HepG2 (cell line): ENCODE data around the gene CEP89. TPM values are rescaled to one million over a fixed set of nuclear protein-coding genes. Genes with fewer than 3 reads are reported as not detected.
A peak's percentile ranks its signal among the peaks of the same experiment; 100 is the strongest.

Source experiments
- DPF2 ChIP-seq: sonication (generic); formaldehyde crosslinking; IDR thresholded peaks from 2 replicates; pipeline ENCODE4 v1.4.0; 2020; ENCODE audit warnings: mild to moderate bottlenecking, low read depth, missing genetic modification reagents, borderline replicate concordance
- ERF ChIP-seq: IDR thresholded peaks from 2 replicates; pipeline ENCODE4 v1.6.1; 2018; ENCODE audit warnings: missing biosample characterization, missing genetic modification reagents
- HOXA5 ChIP-seq: sonication (generic); formaldehyde crosslinking; IDR thresholded peaks from 2 replicates; pipeline ENCODE4 v1.4.0; 2020; ENCODE audit warnings: missing genetic modification reagents
- MAFK ChIP-seq, 2 experiments: IDR thresholded peaks in 1 of 2; conservative IDR thresholded peaks in 1 of 2; 2 replicates each; pipeline ENCODE4 v1.6.1; 2011; ENCODE audit warnings: improper control_type of control experiment in 2 of 2, low read length in 2 of 2
- MBNL3 ChIP-seq: fragments of 250-450 bp; sonication (Bioruptor Pico); conservative IDR thresholded peaks from 2 replicates; pipeline ENCODE4 v1.8.0; 2022; ENCODE audit warnings: mild to moderate bottlenecking, inconsistent platforms
- RAD51 ChIP-seq: fragments of 450-650 bp; IDR thresholded peaks from 2 replicates; pipeline ENCODE4 v1.6.1; 2016; ENCODE audit warnings: borderline replicate concordance
- RFXAP ChIP-seq: sonication (generic); formaldehyde crosslinking; IDR thresholded peaks from 2 replicates; pipeline ENCODE4 v1.4.0; 2020; ENCODE audit warnings: missing genetic modification reagents, borderline replicate concordance
- SNRNP70 ChIP-seq: fragments of 200-400 bp; formaldehyde crosslinking; IDR thresholded peaks from 2 replicates; pipeline ENCODE4 v1.6.1; 2017; ENCODE audit warnings: mild to moderate bottlenecking, low read depth, low read length, moderate library complexity
- STAG1 ChIP-seq: sonication (generic); formaldehyde crosslinking; IDR thresholded peaks from 2 replicates; pipeline ENCODE4 v1.4.0; 2020; ENCODE audit warnings: missing genetic modification reagents
- ZFP41 ChIP-seq: sonication (generic); formaldehyde crosslinking; IDR thresholded peaks from 2 replicates; pipeline ENCODE4 v1.4.0; 2020; ENCODE audit warnings: mild to moderate bottlenecking, missing genetic modification reagents, borderline replicate concordance
- ZNF205 ChIP-seq: IDR thresholded peaks from 2 replicates; pipeline ENCODE4 v1.6.1; 2018; ENCODE audit warnings: missing biosample characterization, missing genetic modification reagents
- ZNF225 ChIP-seq: sonication (generic); formaldehyde crosslinking; IDR thresholded peaks from 2 replicates; pipeline ENCODE4 v1.4.0; 2020; ENCODE audit warnings: mild to moderate bottlenecking, missing genetic modification reagents
- ZNF329 ChIP-seq: sonication (generic); formaldehyde crosslinking; IDR thresholded peaks from 2 replicates; pipeline ENCODE4 v1.9.0; 2021; ENCODE audit warnings: low read depth, mild to moderate bottlenecking, missing genetic modification reagents
- ZNF333 ChIP-seq: sonication (generic); formaldehyde crosslinking; IDR thresholded peaks from 2 replicates; pipeline ENCODE4 v1.4.0; 2020; ENCODE audit warnings: mild to moderate bottlenecking, missing genetic modification reagents, borderline replicate concordance
- ZNF530 ChIP-seq: sonication (generic); formaldehyde crosslinking; IDR thresholded peaks from 2 replicates; pipeline ENCODE4 v1.5.0; 2020; ENCODE audit warnings: low read depth, mild to moderate bottlenecking, missing genetic modification reagents
- ZNF562 ChIP-seq: sonication (generic); formaldehyde crosslinking; IDR thresholded peaks from 2 replicates; pipeline ENCODE4 v1.8.0; 2022; ENCODE audit warnings: missing genetic modification reagents, borderline replicate concordance
- ZNF607 ChIP-seq: sonication (generic); formaldehyde crosslinking; IDR thresholded peaks from 2 replicates; pipeline ENCODE4 v1.5.1; 2020; ENCODE audit warnings: missing genetic modification reagents, mild to moderate bottlenecking, borderline replicate concordance
- ZNF790 ChIP-seq: sonication (generic); formaldehyde crosslinking; IDR thresholded peaks from 2 replicates; pipeline ENCODE4 v1.8.0; 2022; ENCODE audit warnings: missing genetic modification reagents, mild to moderate bottlenecking, borderline replicate concordance
- ZNF879 ChIP-seq: sonication (generic); formaldehyde crosslinking; IDR thresholded peaks from 2 replicates; pipeline ENCODE4 v1.8.1; 2023; ENCODE audit warnings: missing genetic modification reagents
- polyA plus RNA-seq, 8 experiments: library from polyadenylated mRNA; depleted of rRNA in 3 of 8; stranded (reverse) in 7 of 8; unstranded in 1 of 8; fragments of >200 nt; fragmentation: Illumina TruSeq in 4 of 8; extraction: Trizol in 4 of 8; gene quantifications; 2 replicates each; pipeline versions ENCODE4 v1.2.1 to v1.2.3, GENCODE V29; 2011 to 2016; ENCODE audit warnings: low read depth in 4 of 8, missing spikeins in 1 of 8, mixed read lengths in 1 of 8; ENCODE audit not compliant: insufficient read depth in 1 of 8
- total RNA-seq, 5 experiments: library from RNA; depleted of rRNA; stranded (reverse); fragments of >200 nt; fragmentation: Illumina TruSeq; extraction: Trizol; gene quantifications; 2 replicates each; pipeline ENCODE4 v1.2.3, GENCODE V29; 2016; ENCODE audit warnings: low read depth in 1 of 5
- TF ChIP-seq, protein P1 (sequence below): sonication (generic); formaldehyde crosslinking; IDR thresholded peaks from 2 replicates; pipeline ENCODE4 v1.8.0; 2022; ENCODE audit warnings: mild to moderate bottlenecking, missing genetic modification reagents, moderate library complexity
- TF ChIP-seq, protein P2 (sequence below): sonication (generic); formaldehyde crosslinking; conservative IDR thresholded peaks from 2 replicates; pipeline ENCODE4 v1.4.0; 2020; ENCODE audit warnings: mild to moderate bottlenecking, missing genetic modification reagents, moderate library complexity
- TF ChIP-seq, protein P3 (sequence below): sonication (generic); formaldehyde crosslinking; IDR thresholded peaks from 2 replicates; pipeline ENCODE4 v1.8.0; 2022; ENCODE audit warnings: missing genetic modification reagents, mild to moderate bottlenecking, borderline replicate concordance

The CEP89 gene
- total and polyA plus RNA-seq, 2 of the 13 experiments (the other 11 are each of a cell fraction or from before 2014, with no cell fraction given) = 7.2 to 10.9 TPM

DNA sequence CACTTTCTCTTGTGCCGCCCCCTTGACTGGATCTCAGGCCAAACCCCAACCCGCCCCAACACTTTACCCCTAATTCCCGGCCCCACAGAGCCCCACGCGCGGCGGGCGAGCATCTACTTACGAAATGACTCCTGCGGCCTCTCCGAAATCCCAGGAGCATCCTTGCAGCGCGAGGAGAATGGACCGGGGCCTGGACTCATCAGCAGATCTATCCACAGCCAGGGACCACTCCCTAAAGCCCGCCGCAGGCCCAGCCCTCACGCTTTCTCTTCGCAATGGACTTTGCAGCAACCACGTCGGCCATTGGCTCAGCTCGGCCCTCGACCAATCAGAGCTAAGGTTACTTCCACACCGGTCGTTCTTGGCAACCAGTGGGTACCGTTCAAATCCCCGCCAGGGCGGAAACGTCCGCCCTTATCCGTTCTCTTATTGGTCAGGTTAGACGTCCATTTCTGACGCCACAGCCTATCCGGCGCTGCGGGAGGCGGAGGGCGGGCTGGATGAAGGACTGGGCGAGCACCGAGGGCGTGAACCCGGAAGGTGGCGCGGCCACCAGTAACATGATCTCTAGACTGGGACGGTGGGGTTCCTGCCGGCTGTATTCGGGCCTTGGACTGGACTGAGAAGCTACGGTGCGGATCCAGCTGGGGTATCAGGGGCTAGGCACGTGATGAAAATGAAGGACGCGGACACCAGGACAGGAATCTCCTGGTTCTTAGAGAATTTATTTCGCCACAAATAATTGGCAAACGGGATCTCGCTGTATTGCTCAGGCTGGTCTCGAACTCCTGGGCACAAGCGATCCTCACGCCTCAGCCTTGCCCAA lies at the start of gene CEP89, which contains the start of gene FAAP24 (continued):
- TF ChIP-seq, protein P1, sequence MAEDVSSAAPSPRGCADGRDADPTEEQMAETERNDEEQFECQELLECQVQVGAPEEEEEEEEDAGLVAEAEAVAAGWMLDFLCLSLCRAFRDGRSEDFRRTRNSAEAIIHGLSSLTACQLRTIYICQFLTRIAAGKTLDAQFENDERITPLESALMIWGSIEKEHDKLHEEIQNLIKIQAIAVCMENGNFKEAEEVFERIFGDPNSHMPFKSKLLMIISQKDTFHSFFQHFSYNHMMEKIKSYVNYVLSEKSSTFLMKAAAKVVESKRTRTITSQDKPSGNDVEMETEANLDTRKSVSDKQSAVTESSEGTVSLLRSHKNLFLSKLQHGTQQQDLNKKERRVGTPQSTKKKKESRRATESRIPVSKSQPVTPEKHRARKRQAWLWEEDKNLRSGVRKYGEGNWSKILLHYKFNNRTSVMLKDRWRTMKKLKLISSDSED (CRISPR knock-in tag) = peak; percentile 87; the same call in 1 of the 2 replicates
- TF ChIP-seq STAG1 = peak; percentile 35
- TF ChIP-seq ZNF879 (CRISPR knock-in tag) = no peak
- TF ChIP-seq SNRNP70 = no peak
- TF ChIP-seq MAFK (conservative IDR thresholded peaks at IDR 0.05 in 1 of 2, IDR thresholded peaks at IDR 0.05 in 1 of 2; ENCODE audit: low read length in 2 of 2) = no peak
- TF ChIP-seq DPF2 (CRISPR knock-in tag) = no peak
- TF ChIP-seq, protein P2, sequence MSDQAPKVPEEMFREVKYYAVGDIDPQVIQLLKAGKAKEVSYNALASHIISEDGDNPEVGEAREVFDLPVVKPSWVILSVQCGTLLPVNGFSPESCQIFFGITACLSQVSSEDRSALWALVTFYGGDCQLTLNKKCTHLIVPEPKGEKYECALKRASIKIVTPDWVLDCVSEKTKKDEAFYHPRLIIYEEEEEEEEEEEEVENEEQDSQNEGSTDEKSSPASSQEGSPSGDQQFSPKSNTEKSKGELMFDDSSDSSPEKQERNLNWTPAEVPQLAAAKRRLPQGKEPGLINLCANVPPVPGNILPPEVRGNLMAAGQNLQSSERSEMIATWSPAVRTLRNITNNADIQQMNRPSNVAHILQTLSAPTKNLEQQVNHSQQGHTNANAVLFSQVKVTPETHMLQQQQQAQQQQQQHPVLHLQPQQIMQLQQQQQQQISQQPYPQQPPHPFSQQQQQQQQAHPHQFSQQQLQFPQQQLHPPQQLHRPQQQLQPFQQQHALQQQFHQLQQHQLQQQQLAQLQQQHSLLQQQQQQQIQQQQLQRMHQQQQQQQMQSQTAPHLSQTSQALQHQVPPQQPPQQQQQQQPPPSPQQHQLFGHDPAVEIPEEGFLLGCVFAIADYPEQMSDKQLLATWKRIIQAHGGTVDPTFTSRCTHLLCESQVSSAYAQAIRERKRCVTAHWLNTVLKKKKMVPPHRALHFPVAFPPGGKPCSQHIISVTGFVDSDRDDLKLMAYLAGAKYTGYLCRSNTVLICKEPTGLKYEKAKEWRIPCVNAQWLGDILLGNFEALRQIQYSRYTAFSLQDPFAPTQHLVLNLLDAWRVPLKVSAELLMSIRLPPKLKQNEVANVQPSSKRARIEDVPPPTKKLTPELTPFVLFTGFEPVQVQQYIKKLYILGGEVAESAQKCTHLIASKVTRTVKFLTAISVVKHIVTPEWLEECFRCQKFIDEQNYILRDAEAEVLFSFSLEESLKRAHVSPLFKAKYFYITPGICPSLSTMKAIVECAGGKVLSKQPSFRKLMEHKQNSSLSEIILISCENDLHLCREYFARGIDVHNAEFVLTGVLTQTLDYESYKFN (CRISPR knock-in tag) = no peak; the same call in 1 of the 2 replicates
- TF ChIP-seq ZNF205 = 0 out of 2 replicates have a peak, but pooled peaks have one; percentile 62
- no peak for TF ChIP-seq ZNF790 (CRISPR knock-in tag)
- no peak for TF ChIP-seq RAD51
- no peak for TF ChIP-seq ZNF333
- no peak for TF ChIP-seq ZNF225 (CRISPR knock-in tag)
- no peak for TF ChIP-seq ZNF329 (CRISPR knock-in tag)
- no peak for TF ChIP-seq HOXA5 (CRISPR knock-in tag)
- no peak for TF ChIP-seq MBNL3
- TF ChIP-seq ZNF530 (CRISPR knock-in tag) = no peak
- TF ChIP-seq, protein P3, sequence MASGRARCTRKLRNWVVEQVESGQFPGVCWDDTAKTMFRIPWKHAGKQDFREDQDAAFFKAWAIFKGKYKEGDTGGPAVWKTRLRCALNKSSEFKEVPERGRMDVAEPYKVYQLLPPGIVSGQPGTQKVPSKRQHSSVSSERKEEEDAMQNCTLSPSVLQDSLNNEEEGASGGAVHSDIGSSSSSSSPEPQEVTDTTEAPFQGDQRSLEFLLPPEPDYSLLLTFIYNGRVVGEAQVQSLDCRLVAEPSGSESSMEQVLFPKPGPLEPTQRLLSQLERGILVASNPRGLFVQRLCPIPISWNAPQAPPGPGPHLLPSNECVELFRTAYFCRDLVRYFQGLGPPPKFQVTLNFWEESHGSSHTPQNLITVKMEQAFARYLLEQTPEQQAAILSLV (CRISPR knock-in tag) = 0 out of 2 replicates have a peak, but pooled peaks have one; percentile 59
- TF ChIP-seq ERF = peak; percentile 75
- no peak for TF ChIP-seq ZNF562
- TF ChIP-seq ZFP41 (CRISPR knock-in tag) = no peak; the same call in 1 of the 2 replicates
- TF ChIP-seq RFXAP = peak; percentile 74; the same call in 1 of the 2 replicates
- no peak for TF ChIP-seq ZNF607
